ENCODE measurements around the gene ZNRD2. TPM values are rescaled to one million over a fixed set of nuclear protein-coding genes. Genes with fewer than 3 reads are reported as not detected.

ZNRD2 gene
- total RNA-seq, 1 experiment from 2014 or later: 137 TPM

DNA sequence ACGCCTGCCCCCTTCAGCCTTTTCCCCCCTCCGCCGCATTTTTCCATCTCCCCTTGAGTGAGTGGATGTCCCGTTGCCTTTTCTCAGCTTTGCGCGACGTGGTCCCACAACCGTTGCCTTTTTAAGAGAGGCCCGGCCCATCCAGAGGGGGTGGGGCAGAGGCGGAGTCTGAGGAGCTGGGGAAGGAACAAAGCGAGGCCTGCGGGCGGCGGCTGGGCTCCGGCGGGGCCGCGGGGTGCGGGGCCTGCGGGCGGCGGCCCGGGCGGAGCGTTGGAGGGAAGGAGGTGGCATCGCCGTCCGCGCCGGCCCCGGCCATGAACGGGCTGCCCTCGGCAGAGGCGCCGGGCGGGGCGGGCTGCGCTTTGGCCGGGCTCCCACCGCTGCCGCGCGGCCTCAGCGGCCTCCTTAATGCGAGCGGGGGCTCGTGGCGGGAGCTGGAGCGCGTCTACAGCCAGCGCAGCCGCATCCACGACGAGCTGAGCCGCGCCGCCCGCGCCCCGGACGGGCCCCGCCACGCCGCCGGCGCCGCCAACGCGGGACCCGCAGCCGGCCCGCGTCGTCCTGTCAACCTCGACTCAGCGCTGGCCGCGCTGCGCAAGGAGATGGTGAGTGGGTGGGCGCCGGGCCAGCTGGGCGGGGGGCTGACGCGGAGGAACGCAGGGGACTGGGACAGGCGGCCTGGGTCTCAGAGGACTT lies 2.2 kb downstream of the ZNRD2 start, which contains the start of gene FAM89B:
FAM89B (plus strand) TSS at position 183 of the 696 bp plus-strand sequence; CDS start at position 315, 132 bp downstream.
- peak; percentile 66 for DNase-seq (ENCODE audit: low read depth)

GRCh38 chr11:65573391-65574079 lies 3.3 kb downstream of the ZNRD2 start:
- no peak for DNase-seq (ENCODE audit: low read depth)

DNA sequence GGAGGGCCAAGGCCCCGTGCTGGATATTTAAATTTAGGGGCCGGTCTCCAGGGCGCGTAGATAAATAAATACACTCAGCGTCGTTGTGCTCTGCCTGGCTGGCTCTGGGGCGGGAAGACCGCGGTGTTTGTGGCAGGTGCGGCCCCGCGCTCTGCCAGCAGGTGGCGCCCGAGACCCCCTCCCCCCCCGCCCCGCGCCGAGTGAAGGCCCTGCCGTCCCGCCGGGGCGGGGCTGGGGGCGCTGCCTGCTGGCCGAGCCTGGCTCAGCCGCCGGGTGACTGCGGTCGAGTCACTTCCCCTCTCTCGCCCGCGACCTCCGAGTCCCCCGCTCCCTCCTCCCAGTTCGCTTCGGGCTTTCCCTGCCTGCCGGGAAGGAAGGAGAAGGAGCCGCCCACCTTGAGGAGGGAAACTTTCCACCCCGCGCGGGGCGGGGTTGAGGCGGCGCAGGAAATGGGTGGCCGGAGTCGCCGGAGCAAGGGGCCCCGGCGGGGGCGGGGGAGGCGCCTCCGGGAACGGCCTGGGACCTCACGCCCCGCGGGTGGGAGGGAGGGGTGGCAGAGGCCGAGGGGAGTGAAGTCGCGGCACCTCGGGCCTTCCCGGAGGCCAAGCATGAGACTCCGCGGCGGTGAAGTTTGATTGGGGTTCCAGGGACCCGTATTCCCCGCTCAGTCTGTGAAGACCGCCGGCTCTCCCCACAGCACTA lies 4.0 kb downstream of the ZNRD2 start:
- peak; percentile 96 for DNase-seq (ENCODE audit: low read depth)

DNA sequence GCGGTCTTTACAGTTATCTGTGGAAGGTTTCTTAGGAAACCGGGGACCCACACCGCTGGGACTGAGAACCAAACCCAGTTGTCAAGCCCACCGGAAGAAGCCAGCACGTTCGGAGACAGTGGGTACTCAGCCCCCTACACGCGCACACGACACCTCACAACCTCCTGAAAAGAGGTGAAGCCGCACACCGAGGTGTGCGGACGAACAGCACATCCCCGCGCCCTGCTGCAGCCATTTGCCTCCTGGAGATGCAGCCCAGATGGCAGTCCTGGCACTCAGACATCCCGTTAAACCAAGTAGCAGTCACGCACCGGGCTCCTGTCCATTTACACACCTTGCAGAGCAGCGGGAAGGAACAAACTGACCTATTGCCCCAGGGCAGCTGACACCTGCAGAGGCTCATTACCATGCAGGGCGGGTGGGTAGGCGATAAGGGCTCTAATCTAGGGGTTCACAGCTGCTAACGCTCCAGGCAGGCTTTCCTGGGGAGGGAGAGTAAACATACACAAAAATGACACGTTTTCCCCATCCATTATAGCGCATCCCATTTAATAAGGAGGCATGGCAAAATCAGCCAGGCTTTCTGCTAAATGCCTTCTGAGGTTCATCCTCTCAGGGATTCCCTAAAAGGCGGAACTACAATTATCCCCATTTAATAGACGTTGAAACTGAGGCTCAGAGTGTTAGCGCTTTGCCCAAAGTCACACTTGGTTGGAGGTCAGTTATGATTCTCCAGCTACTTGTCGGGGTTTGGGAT lies 4.7 kb downstream of the ZNRD2 start:
- no peak for DNase-seq (ENCODE audit: low read depth)

DNA sequence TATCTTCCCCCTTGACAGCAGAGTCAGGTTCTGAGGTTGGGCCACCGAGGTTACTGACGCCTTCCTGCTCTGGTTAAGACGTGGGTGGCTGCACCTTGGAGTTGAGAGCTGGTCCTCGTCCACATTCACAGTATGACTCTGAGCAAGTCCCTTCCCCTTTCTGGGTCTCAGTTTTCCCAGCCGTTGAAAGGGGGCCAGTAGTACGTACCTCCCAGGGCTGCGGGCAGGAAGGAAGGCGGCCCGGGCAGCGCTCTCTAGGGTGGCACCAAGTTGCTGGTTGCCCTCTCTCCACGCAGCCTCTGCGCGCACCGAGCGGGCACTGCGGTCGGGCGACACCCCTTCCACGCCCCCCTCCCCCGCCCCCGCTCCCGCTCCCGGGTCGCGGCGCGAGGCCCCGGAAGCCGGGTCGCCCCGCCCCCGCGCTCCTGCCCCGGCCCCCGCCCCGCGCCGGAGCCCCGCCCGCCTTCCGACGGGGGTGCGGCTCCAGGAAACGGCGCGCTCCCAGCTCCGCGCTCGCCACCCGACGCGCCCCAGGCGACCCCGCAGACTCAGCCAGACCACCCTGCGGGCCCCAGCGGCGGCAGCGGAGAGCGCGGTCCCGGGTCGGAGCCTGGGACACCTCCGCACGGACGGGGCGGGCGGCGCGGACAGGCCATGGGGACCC lies 5.4 kb downstream of the ZNRD2 start, which contains the start of gene EHBP1L1:
EHBP1L1 (plus strand) TSS at position 486 of the 664 bp plus-strand sequence. CDS start 250 bp downstream, outside the sequence.
- DNase-seq (ENCODE audit: low read depth): peak; percentile 52

DNA sequence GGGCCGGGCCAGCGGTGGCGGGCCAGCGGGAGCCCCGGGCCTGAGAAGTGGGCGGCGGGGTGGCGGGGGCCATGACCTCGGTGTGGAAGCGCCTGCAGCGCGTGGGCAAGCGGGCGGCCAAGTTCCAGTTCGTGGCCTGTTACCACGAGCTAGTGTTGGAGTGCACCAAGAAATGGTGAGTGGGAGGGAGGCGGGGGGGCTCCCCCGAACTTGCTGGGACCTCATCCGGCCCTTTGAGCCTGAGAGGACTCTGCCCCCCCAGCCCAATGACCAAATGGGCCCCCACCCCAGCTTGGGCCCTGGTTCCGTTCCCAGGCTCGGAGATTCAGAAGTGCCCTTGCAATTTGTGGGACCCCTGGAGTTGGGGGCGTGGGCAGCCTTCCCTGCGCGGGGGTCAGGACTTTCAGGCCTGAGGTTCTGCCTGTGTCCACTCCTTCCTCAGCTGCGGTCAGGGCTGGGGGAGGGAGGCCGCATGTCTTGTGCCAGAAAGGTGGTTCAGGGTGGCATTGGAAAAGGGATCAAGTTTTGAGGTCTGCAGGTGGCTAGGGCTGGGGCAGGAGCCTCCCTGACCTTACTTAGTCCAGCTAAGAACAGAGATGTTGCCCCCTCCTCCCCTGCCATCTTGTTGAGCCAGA lies 6.1 kb downstream of the ZNRD2 start:
- no peak for DNase-seq (ENCODE audit: low read depth)

GRCh38 chr11:65576867-65577755 lies 6.8 kb downstream of the ZNRD2 start:
- DNase-seq (ENCODE audit: low read depth): peak; percentile 93

GRCh38 chr11:65577756-65578109 lies 7.5 kb downstream of the ZNRD2 start:
- DNase-seq (ENCODE audit: low read depth): no peak

DNA sequence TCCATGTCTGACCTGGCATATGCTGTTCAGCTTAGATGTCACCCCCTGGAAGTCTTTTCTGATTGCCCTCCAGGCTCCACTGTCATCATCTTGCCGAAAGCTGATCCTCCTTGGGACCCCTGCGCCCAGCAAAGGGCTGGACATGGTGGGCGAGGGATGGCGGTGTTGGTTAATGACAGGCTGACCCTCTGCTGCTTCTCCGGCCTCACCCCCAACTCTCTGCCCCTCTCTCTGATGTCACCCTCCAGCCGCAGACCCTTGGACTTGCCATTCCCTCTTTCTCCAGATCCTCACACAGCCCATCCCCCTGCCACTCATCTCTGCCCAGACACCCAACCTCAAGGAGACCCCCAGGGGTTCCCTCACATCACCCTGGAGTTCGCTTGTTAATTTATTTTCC lies 7.9 kb downstream of the ZNRD2 start:
- DNase-seq (ENCODE audit: low read depth): no peak

DNA sequence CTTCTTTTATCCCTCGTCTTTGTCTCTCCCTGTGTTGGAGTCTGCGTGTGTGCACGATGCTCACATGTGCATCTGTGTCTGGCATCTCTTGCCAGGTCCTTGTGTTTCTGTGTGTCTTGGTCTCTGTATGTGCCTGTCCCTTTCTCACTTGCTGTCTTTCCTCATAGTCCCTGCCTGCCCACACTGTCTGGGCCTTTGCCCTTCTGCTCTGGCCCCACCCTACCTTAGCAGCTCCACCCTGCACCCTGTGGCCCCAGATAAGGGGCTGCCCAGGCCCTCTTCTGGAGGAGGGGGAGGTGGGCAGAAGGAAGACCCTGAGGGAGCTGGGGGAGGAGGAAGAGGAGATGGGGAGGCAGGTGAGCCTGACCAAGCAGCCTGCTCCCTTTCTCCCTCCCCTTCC lies 8.4 kb downstream of the ZNRD2 start:
- DNase-seq (ENCODE audit: low read depth): no peak

DNA sequence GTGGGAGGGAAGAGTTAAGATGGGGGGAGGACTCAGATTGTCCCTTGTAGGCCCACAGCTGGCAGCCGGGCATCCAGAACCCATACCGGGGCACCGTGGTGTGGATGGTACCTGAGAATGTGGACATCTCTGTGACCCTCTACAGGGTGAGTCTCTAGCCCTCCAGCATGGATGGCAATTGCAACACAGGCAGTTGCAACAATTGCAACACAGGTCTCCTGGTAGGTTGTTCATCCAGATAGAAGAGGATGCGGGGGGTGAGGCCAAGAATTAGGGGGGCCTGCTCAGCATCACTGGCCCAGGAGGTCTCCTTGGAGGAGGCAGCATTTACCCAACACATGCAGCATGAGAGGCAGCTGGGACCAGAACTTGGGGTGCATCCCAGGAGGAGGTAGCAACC lies 9.0 kb downstream of the ZNRD2 start:
- no peak for DNase-seq (ENCODE audit: low read depth)

DNA sequence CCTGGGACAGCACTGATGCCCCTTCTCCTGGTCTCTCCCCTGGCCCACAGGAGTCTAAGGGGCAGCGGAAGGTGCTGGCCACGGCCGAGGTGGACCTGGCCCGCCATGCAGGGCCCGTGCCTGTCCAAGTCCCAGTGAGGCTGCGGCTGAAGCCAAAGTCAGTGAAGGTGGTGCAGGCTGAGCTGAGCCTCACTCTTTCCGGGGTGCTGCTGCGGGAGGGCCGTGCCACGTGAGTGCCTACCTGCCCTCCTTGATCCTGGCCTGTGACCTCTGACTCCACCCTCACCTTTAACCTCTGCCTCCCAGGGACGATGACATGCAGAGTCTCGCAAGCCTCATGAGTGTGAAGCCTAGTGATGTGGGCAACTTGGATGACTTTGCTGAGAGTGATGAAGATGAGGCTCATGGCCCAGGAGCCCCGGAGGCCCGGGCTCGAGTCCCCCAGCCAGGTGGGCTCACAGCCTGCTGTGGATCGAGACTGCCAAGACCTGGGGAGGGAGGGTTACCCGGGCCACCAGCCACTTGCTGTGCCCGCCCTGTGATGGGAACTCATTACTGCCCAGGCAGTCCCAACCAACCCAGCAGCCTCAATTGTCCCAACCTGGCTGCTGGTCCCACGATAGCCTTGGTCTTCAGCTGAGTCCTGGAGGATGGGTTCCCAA lies 9.9 kb downstream of the ZNRD2 start:
- no peak for DNase-seq (ENCODE audit: low read depth)

DNA sequence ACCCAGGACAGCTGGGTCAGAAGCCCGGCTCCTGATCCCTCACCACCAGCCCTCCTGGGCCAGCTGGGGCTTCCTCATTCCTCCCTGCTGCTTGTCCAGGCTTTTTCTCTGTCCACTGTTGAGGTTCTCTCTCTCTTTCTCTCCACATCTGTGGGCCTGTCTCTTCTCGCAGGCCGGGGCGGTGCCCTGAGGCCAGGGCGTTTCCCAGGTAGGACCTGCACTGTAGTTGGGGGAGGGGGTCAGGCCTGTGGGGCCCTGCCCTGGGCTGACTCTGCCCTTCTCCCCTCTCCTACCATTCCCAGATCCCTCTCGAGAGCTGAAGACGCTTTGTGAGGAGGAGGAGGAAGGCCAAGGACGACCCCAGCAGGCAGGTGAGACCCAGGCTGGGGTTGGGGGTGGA lies 10.5 kb downstream of the ZNRD2 start:
- DNase-seq (ENCODE audit: low read depth): no peak

GRCh38 chr11:65581928-65582327 lies 11.7 kb downstream of the ZNRD2 start:
- DNase-seq (ENCODE audit: low read depth): no peak

DNA sequence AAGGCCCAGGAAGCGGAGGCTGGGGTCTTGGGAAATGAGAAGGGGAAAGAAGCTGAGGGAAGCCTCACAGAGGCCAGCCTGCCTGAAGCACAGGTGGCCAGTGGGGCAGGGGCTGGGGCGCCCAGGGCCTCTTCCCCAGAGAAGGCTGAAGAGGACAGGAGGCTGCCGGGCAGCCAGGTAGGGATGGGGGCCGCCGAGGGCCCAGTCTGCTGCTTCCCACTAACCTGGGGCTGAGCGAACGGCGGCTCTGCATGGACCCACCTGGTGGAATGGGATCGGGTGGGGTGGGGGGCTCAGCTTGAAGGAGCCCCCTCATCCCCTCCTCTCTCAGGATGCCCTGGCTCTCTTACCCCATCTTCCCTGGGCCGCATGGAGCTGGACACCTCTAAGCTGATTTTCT lies 13.3 kb downstream of the ZNRD2 start:
- DNase-seq (ENCODE audit: low read depth): no peak

DNA sequence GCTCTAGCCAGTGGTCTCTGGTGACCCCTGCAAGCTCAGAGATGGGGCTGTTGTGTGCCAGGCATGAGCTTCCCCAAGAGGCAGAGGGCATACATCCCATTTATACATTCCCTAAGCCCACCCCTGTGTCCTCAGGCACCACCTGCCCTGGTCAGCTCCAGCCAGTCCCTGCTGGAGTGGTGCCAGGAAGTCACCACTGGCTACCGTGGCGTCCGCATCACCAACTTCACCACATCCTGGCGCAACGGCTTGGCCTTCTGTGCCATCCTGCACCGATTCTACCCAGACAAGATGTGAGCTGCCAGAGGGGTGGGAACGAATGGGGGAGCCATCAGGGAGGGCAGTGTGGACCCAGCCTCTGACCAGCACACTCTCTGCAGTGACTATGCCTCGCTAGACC lies 13.8 kb downstream of the ZNRD2 start:
- DNase-seq (ENCODE audit: low read depth): no peak

- DNase-seq (ENCODE audit: low read depth): no peak
Measured at GRCh38 chr11:65584723-65585171, 14.5 kb downstream of the ZNRD2 start.

- DNase-seq (ENCODE audit: low read depth): no peak
Measured at GRCh38 chr11:65585396-65586246, 15.3 kb downstream of the ZNRD2 start.
